ENCODE data around the gene CHERP.
A peak's percentile ranks its signal among the peaks of the same experiment; 100 is the strongest.

The CHERP gene

GRCh38 chr19:16587833-16588823, 45.9 kb upstream of the CHERP start:
- no peaks in the 10 kb centered on the region for H3K27me3 Mint-ChIP-seq (ENCODE audit: low read depth, poor library complexity)
- H3K27ac Mint-ChIP-seq = peak overlapping the region; percentile 93
- H3K4me1 Mint-ChIP-seq = peaks cover 92% of the 10 kb centered on the region
- peak overlapping the region; percentile 60 for H3K4me3 Mint-ChIP-seq
- DNase-seq = no peak
- TF ChIP-seq CTCF (IDR thresholded peaks at IDR 0.05) = no peak
- H3K9me3 Mint-ChIP-seq = no peaks in the 10 kb centered on the region
- H3K36me3 Mint-ChIP-seq (ENCODE audit: low read depth) = no peaks in the 10 kb centered on the region

- Mint-ChIP-seq H3K27me3 (ENCODE audit: low read depth, poor library complexity) (no peaks in the 10 kb centered on the region), H3K9me3 (no peaks in the 10 kb centered on the region), H3K4me3 (peak overlapping the region; percentile 28), H3K36me3 (ENCODE audit: low read depth) (no peaks in the 10 kb centered on the region), H3K27ac (peak overlapping the region; percentile 87), H3K4me1 (peaks cover 93% of the 10 kb centered on the region)
- peak; percentile 34 for DNase-seq
- no peak for TF ChIP-seq CTCF (IDR thresholded peaks at IDR 0.05)
Measured at GRCh38 chr19:16586991-16587832, 45.0 kb upstream of the CHERP start.

GRCh38 chr19:16586477-16586871, 44.2 kb upstream of the CHERP start:
- H3K4me1 Mint-ChIP-seq = peaks cover 93% of the 10 kb centered on the region
- no peak overlapping the region for H3K27ac Mint-ChIP-seq
- no peak for TF ChIP-seq CTCF (IDR thresholded peaks at IDR 0.05)
- no peaks in the 10 kb centered on the region for H3K36me3 Mint-ChIP-seq (ENCODE audit: low read depth)
- H3K9me3 Mint-ChIP-seq = no peaks in the 10 kb centered on the region
- no peak for DNase-seq
- no peak overlapping the region for H3K4me3 Mint-ChIP-seq
- H3K27me3 Mint-ChIP-seq (ENCODE audit: low read depth, poor library complexity) = no peaks in the 10 kb centered on the region

- Mint-ChIP-seq H3K4me3 (peak overlapping the region; percentile 38), H3K9me3 (no peaks in the 10 kb centered on the region), H3K4me1 (peaks cover 96% of the 10 kb centered on the region), H3K27me3 (ENCODE audit: low read depth, poor library complexity) (no peaks in the 10 kb centered on the region), H3K36me3 (ENCODE audit: low read depth) (no peaks in the 10 kb centered on the region), H3K27ac (peak overlapping the region; percentile 97)
- DNase-seq = no peak
- TF ChIP-seq CTCF (IDR thresholded peaks at IDR 0.05) = no peak
Measured at GRCh38 chr19:16585808-16586476, 43.7 kb upstream of the CHERP start.

- no peak for DNase-seq
- TF ChIP-seq CTCF (IDR thresholded peaks at IDR 0.05) = no peak
- H3K27ac Mint-ChIP-seq = peak overlapping the region; percentile 97
- no peaks in the 10 kb centered on the region for H3K9me3 Mint-ChIP-seq
- peak overlapping the region; percentile 52 for H3K4me3 Mint-ChIP-seq
- no peaks in the 10 kb centered on the region for H3K27me3 Mint-ChIP-seq (ENCODE audit: low read depth, poor library complexity)
- peaks cover 96% of the 10 kb centered on the region for H3K4me1 Mint-ChIP-seq
- H3K36me3 Mint-ChIP-seq (ENCODE audit: low read depth) = no peaks in the 10 kb centered on the region
Measured at GRCh38 chr19:16585094-16585801, 43.0 kb upstream of the CHERP start.

Data from nephron progenitor cell (in vitro differentiated cells).